Peyer's patch (tissue), 4 donors: ENCODE data around the gene APOBEC3H.

Source experiments
- CTCF ChIP-seq, 6 experiments: fragments of 450-650 bp in 4 of 6; fragments of 200-600 bp in 2 of 6; sonication (generic) in 1 of 6; IDR thresholded peaks; one replicate each; pipeline ENCODE4 v1.5.1; 2017 to 2019; ENCODE audit warnings: antibody characterized with exemption in 6 of 6, mild to moderate bottlenecking in 3 of 6, moderate library complexity in 1 of 6
- POLR2A ChIP-seq, 2 donors: fragments of 450-650 bp; IDR thresholded peaks; one replicate each; pipeline ENCODE4 v1.5.1; 2017; ENCODE audit warnings: antibody characterized with exemption in 2 of 2, mild to moderate bottlenecking in 2 of 2, moderate library complexity in 2 of 2

GRCh38 chr22:39138357-39138997 is 41.4 kb downstream of the APOBEC3H start:
- TF ChIP-seq CTCF (IDR thresholded peaks at IDR 0.05) = no peak
- no peak for TF ChIP-seq POLR2A (IDR thresholded peaks at IDR 0.05)
